Hepatocyte (in vitro differentiated cells): Measurements from ENCODE around the gene RUNDC3A. TPM values are rescaled to one million over a fixed set of nuclear protein-coding genes. Genes with fewer than 3 reads are reported as not detected.

ENCODE experiments used
- DNase-seq: peaks from one replicate; pipeline ENCODE4 v3.0.0-alpha.2; 2016; ENCODE audit warnings: low spot score
- H2AFZ ChIP-seq: fragments of 200-600 bp; sonication (generic); 2 replicates; pipeline ENCODE4 v1.6.0; 2016; ENCODE audit warnings: antibody characterized with exemption, mild to moderate bottlenecking
- H3K27ac ChIP-seq: fragments of 200-600 bp; sonication (generic); 2 replicates; pipeline ENCODE4 v1.5.1; 2016; ENCODE audit warnings: mild to moderate bottlenecking
- H3K27me3 ChIP-seq: fragments of 200-600 bp; sonication (generic); 2 replicates; pipeline ENCODE4 v1.6.1; 2016
- H3K36me3 ChIP-seq: fragments of 200-600 bp; sonication (generic); replicated peaks from 2 replicates; pipeline ENCODE4 v1.5.1; 2016; ENCODE audit warnings: low read depth; ENCODE audit not compliant: insufficient read depth
- H3K4me1 ChIP-seq: fragments of 200-600 bp; sonication (generic); 2 replicates; pipeline ENCODE4 v1.5.1; 2016; ENCODE audit warnings: mild to moderate bottlenecking, moderate library complexity; ENCODE audit not compliant: insufficient read depth
- H3K4me2 ChIP-seq: fragments of 200-600 bp; sonication (generic); 2 replicates; pipeline ENCODE4 v1.6.0; 2016
- H3K4me3 ChIP-seq: fragments of 200-600 bp; sonication (generic); 2 replicates; pipeline ENCODE4 v1.5.1; 2016; ENCODE audit warnings: mild to moderate bottlenecking
- H3K79me2 ChIP-seq: fragments of 200-600 bp; sonication (generic); 2 replicates; pipeline ENCODE4 v1.6.0; 2017; ENCODE audit warnings: mild to moderate bottlenecking
- H3K9me2 ChIP-seq: fragments of 200-600 bp; sonication (generic); replicated peaks from 2 replicates; pipeline ENCODE4 v1.6.0; 2017; ENCODE audit warnings: mild to moderate bottlenecking; ENCODE audit not compliant: insufficient read depth
- H3K9me3 ChIP-seq: fragments of 200-600 bp; sonication (generic); 2 replicates; pipeline ENCODE4 v1.5.1; 2016; ENCODE audit warnings: low read depth, mild to moderate bottlenecking
- H4K20me1 ChIP-seq: fragments of 200-600 bp; sonication (generic); 2 replicates; pipeline ENCODE4 v1.6.0; 2016; ENCODE audit warnings: mild to moderate bottlenecking; ENCODE audit not compliant: insufficient read depth, poor library complexity, severe bottlenecking
- CTCF ChIP-seq: fragments of 200-600 bp; sonication (generic); IDR thresholded peaks from 2 replicates; pipeline ENCODE4 v1.5.1; 2016; ENCODE audit warnings: antibody characterized with exemption, mild to moderate bottlenecking; ENCODE audit not compliant: poor library complexity
- EZH2 ChIP-seq: fragments of 200-600 bp; sonication (generic); IDR thresholded peaks from 2 replicates; pipeline ENCODE4 v1.6.1; 2016; ENCODE audit warnings: antibody characterized with exemption, mild to moderate bottlenecking, borderline replicate concordance
- EZH2phosphoT487 ChIP-seq: fragments of 200-600 bp; sonication (generic); IDR thresholded peaks from one replicate; pipeline ENCODE4 v1.6.1; 2018; ENCODE audit warnings: antibody characterized with exemption, mild to moderate bottlenecking, low read depth, moderate library complexity; ENCODE audit not compliant: unreplicated experiment, severe bottlenecking
- WGBS: methylation state at CpG from one replicate; pipeline ENCODE4 v1.1.6; 2016; ENCODE audit warnings: low lambda C conversion rate; ENCODE audit errors: missing lambda C conversion rate; 5-methylcytosine and 5-hydroxymethylcytosine counted together
- polyA plus RNA-seq: library from polyadenylated mRNA; unstranded; fragments of >200 nt; fragmentation: Nextera tagmentation; extraction: Ambion mirVana; gene quantifications from 2 replicates; pipeline ENCODE4 v1.2.1, GENCODE V29; 2016
- total RNA-seq: library from RNA; depleted of rRNA; stranded (reverse); fragments of >200 nt; gene quantifications from 2 replicates; pipeline ENCODE4 v1.2.3, GENCODE V29; 2014

RUNDC3A gene
- total and polyA plus RNA-seq, 2 experiments from 2014 or later = 0.40 to 2.1 TPM

DNA sequence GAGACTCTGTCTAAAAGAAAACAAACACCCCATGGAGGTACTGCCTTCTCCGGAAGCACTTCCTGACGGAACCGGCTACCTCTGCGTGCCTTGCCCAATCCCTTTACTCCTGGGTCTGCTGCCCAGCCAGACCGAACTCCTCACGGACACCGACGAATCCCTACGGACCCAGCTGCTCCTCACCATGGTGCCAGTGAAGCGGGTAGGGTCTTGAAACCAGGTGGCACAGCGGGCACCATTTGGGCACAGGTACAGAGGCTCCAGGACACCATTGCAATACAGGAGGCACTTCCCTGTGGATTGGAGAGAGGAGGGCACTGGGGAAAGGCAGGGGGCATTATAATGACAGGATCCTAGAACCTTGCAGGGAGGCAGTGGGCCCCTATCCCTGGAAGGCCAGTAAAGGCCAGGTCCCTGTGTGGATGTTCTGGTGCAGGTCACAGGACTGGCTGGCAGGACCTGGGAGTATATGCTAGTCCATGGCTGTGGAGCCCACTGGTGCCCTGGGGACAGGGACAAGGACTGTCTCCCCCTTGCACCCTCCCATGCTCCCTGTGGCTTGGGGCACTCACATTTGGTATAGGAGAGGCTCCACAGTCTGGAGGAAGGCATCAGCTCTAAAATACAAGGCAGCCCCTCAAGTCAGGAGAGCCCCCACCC lies 14.0 kb downstream of the RUNDC3A start:
- Histone ChIP-seq H2AFZ (no peak overlapping the region), H3K79me2 (peaks cover 12% of the 10 kb centered on the region), H3K27me3 (peaks cover 8% of the 10 kb centered on the region), H3K9me3 (no peaks in the 10 kb centered on the region), H3K4me3 (no peak overlapping the region), H3K4me1 (peaks cover 17% of the 10 kb centered on the region), H3K9me2 (no peaks in the 10 kb centered on the region), H3K36me3 (no peaks in the 10 kb centered on the region), H3K27ac (no peak overlapping the region), H3K4me2 (no peak overlapping the region), H4K20me1 (no peaks in the 10 kb centered on the region)
- WGBS = 97% methylated on average over 11 of the region's 11 CpGs
- DNase-seq = no peak
- TF ChIP-seq EZH2 = no peak
- no peak for TF ChIP-seq EZH2phosphoT487
- TF ChIP-seq CTCF = no peak

DNA sequence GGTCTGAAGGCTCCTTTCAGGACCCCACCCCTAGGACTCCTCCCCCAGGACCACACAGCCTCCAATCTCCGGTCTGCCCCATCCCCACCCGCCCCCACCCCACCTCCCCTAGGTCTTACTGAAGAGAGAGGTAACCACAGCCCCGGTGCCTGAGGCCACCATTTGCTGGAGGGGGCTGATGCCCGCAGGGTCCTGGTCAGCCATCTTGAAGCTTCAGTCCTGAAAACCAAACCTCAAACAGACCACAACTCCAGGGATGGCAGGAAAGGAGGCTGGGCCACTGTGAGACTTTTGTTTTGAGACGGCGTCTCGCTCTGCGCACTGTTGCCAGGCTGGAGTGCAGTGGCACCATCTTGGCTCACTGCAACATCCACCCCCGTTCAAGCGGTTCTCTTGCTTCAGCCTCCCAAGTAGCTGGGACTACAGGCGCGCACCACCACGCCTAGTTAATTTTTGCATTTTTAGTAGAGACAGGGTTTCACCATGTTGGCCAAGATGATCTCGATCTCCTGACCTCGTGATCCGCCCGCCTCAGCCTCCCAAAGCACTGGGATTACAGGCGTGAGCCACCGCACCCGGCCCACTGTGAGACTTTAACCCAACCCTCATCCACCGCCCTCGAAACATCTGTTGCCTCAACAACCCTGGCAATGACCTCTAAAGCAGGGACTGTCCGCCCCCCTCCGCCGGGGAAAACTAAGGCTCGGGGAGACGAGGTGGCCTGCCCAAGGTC lies 15.1 kb downstream of the RUNDC3A start:
- Histone ChIP-seq H3K4me3 (peak overlapping the region; percentile 84), H3K4me2 (peak overlapping the region; percentile 85), H3K27ac (no peak overlapping the region), H4K20me1 (no peaks in the 10 kb centered on the region), H3K36me3 (no peaks in the 10 kb centered on the region), H3K27me3 (no peaks in the 10 kb centered on the region), H3K9me2 (no peaks in the 10 kb centered on the region), H2AFZ (no peak overlapping the region), H3K79me2 (peaks cover 12% of the 10 kb centered on the region), H3K9me3 (no peaks in the 10 kb centered on the region), H3K4me1 (peaks cover 17% of the 10 kb centered on the region)
- no peak for DNase-seq
- whole genome bisulfite sequencing = 69% methylated on average over 27 of the region's 27 CpGs
- TF ChIP-seq EZH2 (no peak), CTCF (no peak), EZH2phosphoT487 (no peak)

DNA sequence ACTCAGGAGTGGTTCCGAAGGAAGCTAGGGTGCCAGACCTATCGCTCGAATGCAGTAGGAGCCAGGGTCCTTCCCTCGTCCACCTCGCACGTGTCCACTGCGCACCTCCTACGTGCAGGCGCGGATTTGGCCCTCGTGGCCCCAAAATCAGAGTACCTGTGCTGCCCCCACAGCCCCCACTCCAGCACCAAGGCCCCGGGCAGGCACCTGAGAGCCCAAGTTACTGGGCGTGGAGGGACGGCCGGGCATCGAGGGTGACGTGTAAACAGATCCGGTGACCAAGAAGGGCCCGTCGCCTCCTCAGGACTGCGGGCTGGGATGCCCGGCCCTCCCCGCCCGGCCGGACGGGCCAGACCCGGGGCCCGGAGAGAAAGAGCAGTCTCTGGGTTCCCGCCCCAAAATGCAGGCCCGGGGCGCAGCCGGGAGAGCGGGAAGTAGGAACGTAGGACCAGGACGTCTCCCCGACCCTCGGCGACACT lies 15.7 kb downstream of the RUNDC3A start:
- no peak for TF ChIP-seq EZH2
- peak overlapping the region; percentile 85 for H3K4me2 ChIP-seq
- H4K20me1 ChIP-seq = no peaks in the 10 kb centered on the region
- H3K27ac ChIP-seq = peak overlapping the region; percentile 86
- 3% methylated on average over 33 of the region's 38 CpGs for WGBS
- DNase-seq = peak; percentile 55
- H3K27me3 ChIP-seq = no peaks in the 10 kb centered on the region
- H3K36me3 ChIP-seq = no peaks in the 10 kb centered on the region
- peaks cover 12% of the 10 kb centered on the region for H3K79me2 ChIP-seq
- peak overlapping the region; percentile 84 for H2AFZ ChIP-seq
- H3K9me2 ChIP-seq = no peaks in the 10 kb centered on the region
- peaks cover 17% of the 10 kb centered on the region for H3K4me1 ChIP-seq
- peak overlapping the region; percentile 84 for H3K4me3 ChIP-seq
- H3K9me3 ChIP-seq = no peaks in the 10 kb centered on the region
